UCSD-AML1 (cell line): ENCODE measurements around the gene PTCD1.
A peak's percentile ranks its signal among the peaks of the same experiment; 100 is the strongest.

ENCODE experiments used
- DNase-seq: peaks from one replicate; lab custom pipeline; 2025; ENCODE audit not compliant: unreplicated experiment; lab: John Stamatoyannopoulos, UW

The PTCD1 gene

GRCh38 chr7:99409806-99410205 lies 28.8 kb downstream of the PTCD1 start:
- no peak for DNase-seq

GRCh38 chr7:99409192-99409572 lies 29.4 kb downstream of the PTCD1 start:
- no peak for DNase-seq

- peak; percentile 85 for DNase-seq
Observed at GRCh38 chr7:99408379-99409191, 30.0 kb downstream of the PTCD1 start, which contains the start of the genes BUD31 and PDAP1. BUD31 (plus strand) TSS chr7:99408969; CDS start chr7:99411093, 2,124 bp downstream. PDAP1 (minus strand) TSS chr7:99408597; CDS start chr7:99408548, 49 bp downstream.

GRCh38 chr7:99407872-99408378 lies 30.7 kb downstream of the PTCD1 start:
- peak; percentile 26 for DNase-seq

- DNase-seq, result no peak
Observed at GRCh38 chr7:99406557-99406956, 32.0 kb downstream of the PTCD1 start.

GRCh38 chr7:99404977-99405320 lies 33.6 kb downstream of the PTCD1 start:
- DNase-seq, result no peak

- no peak for DNase-seq
Observed at GRCh38 chr7:99404235-99404976, 34.2 kb downstream of the PTCD1 start.

GRCh38 chr7:99403764-99404163 lies 34.8 kb downstream of the PTCD1 start:
- no peak for DNase-seq

- DNase-seq, result no peak
Observed at GRCh38 chr7:99402854-99403253, 35.7 kb downstream of the PTCD1 start.

GRCh38 chr7:99399597-99399996 lies 39.0 kb downstream of the PTCD1 start:
- no peak for DNase-seq

GRCh38 chr7:99398891-99399445 lies 39.6 kb downstream of the PTCD1 start:
- DNase-seq, result no peak

GRCh38 chr7:99397297-99397983 lies 41.2 kb downstream of the PTCD1 start:
- DNase-seq, result no peak

GRCh38 chr7:99396418-99397296 lies 41.9 kb downstream of the PTCD1 start:
- DNase-seq, result no peak

GRCh38 chr7:99395616-99396327 lies 42.8 kb downstream of the PTCD1 start:
- no peak for DNase-seq

- no peak for DNase-seq
Observed at GRCh38 chr7:99394188-99394502, 44.5 kb downstream of the PTCD1 start.

- DNase-seq, result no peak
Observed at GRCh38 chr7:99393355-99394187, 45.0 kb downstream of the PTCD1 start.

- DNase-seq, result no peak
Observed at GRCh38 chr7:99392659-99393354, 45.8 kb downstream of the PTCD1 start.

GRCh38 chr7:99392046-99392445 lies 46.6 kb downstream of the PTCD1 start:
- DNase-seq, result no peak
